Measurements from ENCODE around the gene LRRC8E.
A peak's percentile ranks its signal among the peaks of the same experiment; 100 is the strongest.

Gene LRRC8E

DNA sequence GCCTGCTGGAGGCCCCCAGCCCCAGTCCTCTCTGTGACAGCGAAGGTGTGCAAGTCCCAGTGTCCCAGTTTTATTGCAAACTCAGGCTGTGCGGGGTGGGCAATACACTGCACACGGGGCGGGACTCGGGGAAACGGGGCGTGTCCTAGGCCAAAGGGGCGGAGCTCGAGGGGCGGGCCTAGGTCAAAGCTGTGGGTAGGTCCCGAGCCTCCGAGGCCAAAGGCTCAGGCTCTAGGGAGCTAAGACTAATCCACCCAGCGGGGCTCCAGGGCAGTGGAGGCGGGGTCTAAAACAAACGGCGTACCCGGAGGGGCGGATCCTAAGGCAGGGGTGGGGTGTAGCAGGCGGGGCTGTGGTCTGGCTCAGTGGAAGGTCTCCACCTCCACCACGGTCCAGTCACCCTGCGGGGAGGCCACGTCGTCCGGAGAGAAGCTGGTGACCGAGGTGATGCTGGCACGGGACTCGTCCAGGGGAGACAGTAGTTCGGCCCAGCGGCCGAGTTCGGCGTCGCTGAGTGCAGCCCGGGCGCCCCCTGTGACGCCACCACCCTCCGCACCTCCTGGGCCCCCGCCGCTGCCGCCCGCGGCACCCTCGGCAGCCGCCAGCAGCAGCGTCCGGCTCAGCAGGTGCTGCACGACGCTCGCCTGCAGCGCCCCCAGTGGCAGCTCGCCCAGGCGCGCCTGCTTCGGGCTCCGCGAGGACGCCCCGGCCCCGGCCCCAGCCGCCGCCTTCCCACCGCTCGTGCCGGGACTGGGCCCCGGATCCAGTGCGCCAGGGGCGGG lies 19.4 kb upstream of the LRRC8E start:
- peak; percentile 87 for DNase-seq

DNA sequence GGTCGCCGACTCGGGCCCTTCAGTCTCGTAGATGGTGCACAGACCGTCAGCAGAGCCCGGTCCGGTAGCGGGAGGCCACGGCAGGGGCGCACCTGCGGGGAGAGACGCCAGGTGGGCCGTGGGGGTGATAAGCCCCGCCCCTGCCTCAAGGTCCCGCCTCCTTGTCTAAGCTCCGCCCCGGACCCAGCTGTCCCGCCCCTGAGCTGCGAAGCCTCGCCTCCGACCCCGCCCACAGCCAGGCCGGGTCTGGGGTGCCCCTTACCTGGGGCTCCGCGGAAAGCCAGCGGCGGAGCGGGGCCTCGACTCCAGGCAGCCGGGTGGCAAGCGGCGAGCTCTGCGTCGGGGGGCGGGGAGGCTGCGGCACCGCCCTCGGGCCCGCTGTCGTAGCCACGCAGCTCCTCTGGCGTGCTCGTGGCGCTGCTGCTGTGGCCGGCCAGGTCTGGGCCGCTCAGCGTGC lies 18.8 kb upstream of the LRRC8E start:
- peak; percentile 73 for DNase-seq

DNA sequence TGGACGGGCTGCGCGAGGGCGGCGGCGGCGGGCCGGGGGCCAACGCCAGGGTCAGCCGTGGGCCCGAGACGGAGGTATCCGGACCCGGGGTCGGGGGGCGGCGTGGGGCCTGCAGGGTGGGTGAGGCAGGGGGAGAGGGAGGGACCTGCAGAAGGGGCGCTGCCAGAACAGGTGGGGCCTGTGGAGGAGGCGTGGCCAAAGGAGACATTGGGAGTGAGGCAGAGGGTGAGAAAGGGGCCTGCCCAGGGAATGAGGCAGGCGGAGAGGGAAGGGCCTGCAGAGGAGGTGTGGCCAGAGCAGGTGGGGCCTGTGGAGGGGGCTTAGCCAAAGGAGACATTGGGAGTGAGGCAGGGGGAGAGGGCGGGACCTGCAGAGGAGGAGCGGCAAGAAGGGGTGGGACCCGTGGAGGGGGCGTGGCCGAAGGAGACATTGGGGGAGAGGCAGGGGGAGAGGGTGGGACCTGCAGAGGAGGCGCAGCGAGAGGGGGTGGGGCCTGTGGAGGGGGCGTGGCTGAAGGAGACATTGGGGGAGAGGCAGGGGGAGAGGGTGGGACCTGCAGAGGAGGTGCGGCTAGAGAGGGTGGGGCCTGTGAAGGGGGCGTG lies 18.3 kb upstream of the LRRC8E start:
- DNase-seq: peak; percentile 66

DNA sequence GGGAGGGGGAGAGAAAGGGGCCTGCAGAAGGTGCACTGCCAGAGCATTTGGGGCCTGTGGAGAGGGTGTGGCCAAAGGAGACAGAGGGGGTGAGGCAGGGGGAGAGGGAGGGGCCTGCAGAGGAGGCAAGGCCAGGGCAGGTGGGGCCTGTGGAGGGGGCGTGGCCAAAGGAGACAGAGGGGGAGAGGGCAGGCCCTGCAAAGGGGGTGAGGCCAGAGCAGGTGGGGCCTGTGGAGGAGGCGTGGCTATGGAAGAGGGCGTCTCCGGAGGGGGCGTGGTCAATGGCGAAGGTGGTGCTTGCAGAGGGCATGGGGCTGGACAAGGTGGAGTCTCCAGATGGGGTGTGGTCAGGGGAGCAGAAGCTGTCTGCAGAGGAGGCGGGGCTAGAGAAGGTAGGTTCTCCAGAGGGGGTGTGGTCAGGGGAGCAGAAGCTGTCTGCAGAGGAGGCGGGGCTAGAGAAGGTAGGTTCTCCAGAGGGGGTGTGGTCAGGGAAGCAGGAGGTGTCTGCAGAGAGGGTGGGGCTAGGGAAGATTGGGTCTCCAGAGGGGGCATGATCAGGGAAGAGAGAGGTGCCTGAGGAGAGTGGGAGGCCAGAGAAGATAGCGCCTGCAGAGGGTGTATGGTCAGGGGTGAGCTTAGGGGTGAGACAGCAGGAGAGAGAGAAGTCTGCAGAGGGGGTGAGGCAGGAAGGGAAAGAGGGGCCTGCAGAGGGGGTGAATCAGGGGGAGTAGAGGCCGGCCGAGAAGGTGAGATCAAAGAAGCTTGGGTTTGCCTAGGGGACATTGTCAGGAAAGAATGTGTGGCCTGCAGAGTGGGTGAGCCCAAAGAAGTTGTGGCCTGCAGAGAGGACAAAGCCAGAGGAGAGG lies 17.5 kb upstream of the LRRC8E start:
- DNase-seq: peak; percentile 57

DNA sequence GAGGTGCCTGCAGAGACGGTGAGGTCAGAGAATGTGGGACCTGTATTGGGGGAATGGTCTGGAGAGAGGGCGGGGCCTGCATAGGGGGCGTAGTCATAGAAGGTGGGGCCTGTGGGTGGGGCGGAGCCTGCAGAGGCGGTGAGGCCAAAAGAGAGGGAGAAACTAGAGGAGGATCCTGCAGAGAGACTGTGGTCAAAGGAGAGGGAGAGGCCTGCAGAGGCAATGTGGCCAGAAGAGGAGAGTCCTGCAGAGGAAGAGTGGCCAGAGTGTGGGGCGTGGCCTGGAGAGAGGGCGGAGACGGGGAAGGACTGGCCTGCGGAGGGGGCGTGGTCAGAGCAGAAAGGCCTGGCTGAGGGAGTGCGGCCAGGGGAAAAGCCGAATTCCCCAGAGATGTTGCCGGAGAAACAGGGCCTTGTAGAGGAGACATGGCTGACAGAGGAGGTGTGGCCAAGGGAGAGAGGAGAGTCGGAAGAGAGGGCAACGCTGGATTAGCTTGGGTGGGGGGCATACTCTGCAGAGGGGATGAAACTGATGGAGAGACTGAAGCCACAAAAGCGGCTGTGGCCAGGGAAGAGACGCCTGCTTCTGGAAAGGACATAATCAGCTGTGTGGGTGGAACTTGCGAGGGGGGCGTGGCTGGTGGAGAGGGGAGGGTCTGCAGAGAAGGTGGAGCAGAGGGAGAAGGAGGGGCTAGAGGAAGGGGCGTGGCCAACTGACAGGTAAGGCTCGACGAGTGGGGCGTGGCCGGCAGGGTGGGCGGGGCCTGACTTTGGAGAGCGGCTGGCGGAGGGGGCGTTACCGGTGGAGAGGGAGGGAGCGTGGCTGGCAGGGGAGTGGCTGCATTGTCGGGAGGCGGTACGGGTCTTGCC lies 16.6 kb upstream of the LRRC8E start:
- peak; percentile 86 for DNase-seq

DNA sequence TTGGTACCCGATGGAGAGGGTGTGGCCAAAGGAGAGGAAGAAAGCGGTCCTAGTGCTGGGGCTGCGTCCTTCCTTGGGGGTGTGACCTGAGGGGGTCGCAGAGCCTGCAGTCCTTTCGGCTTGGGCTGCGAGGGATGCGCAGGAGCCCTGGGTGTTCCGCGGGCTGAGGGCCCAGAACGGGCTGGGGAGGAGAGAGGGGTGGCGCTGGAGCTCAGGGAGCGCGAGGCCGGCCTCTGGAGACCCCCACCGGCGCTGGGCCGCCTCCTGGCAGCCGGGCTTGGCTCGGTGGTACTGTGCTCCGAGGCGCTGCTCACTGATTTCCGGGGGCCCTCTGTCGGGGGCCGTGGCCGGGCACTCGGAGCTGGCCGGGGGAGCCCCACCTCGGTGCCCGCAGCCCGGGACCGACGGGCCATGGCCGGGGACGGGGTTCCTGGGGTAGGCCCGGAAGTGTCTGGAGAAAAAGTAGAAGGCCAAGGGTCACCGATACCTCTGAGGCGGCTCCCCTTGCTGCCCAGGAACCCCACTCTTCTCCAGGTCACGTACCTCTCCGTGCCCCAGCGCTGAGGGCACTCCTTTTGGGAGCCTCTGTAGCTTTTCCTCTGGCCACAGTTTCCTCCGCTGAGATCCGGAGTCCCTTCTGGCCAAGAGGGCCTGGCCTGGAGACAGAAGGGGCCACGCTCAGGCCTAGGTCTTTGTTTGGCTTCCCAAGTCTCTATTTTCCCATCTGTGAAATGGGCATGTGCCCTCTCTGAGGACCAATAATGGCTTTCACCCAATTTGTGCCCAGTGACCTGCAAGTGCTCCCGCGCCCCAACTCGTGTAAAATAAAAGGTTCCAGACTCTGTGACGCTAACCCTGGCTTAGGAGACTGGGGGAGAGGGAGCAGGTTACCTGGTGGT lies 15.8 kb upstream of the LRRC8E start:
- no peak for DNase-seq

DNA sequence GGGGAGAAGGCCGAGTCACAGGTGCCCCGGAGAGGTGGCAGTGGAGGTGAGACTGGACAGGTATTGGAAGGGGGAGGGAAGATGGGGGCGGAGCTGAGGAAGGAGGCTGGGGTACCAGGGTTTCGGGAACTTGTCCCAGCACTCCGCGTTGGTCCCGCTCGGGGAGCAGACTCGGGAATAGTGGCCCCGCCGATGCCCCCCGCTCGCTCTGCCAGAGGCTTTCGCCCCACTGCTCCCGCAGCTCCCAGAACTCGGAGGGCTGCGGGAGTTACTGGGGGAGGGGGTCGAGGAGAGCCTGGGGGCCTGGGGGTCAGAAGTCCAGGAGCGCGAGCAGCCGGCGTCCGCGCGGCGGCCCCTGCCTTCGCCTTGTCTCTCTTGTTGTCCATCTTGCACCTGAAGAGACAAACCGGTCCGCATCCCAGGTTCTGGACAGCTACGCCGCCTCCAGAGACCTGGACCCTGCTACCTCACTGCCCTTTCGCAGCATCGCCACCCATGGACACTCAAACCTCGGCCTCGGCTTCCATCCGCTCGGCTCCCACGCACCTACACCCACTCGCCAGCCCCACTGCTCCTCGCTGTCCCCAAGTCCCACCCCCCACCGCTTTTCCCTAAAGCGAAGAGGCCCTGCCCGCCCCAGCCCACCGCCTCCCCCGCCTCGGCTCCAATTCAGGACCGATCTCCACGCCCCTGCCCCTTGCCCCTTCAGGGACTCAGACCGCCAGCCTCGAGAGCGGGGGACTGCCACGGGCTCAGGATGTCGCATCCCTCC lies 14.8 kb upstream of the LRRC8E start:
- DNase-seq: no peak

DNA sequence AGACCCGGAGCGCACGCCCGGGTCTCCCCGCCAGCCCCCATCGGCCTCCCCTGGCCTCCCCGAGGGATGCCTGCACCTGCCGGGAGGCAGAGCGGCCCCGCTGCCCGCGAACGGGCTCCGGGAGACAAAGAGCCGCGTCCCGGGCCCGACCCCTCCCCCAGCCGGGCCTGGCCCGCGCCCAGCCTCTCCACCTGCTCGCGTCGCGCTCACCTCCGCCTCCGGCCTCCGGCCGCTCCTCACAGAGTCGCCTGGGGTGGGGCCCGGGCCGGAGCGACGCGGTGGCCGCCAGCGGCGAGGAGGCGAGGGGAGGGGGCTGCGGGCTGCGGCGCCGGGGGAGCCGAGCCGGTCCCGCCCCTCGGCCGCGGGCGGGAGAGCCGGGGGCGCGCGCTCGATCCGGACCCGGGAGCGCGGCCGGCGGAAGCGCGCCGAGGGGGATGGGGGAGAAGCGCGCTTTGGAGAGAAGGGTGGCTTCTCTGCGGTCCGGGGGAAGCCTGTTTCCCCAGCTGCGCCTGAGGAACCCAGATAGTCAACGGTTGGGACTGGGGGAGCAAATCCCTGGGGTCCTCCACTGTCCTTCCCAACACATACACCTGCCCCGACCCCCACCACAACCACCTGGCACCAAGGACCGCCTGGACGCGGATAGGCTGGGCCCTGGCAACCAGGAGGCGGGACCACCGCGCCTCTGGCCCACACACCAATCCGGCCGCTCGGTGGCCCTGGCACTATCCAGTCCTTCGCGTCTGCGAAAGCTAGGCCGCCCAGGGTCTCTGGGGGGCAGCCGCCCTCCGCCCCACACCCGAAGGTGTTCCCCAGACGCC lies 14.0 kb upstream of the LRRC8E start, which contains the start of gene PRR36:
Gene PRR36 (minus strand): TSS at position 315 of the 821 bp plus-strand sequence. CDS start 701 bp downstream, outside the sequence.
- peak; percentile 42 for DNase-seq

DNA sequence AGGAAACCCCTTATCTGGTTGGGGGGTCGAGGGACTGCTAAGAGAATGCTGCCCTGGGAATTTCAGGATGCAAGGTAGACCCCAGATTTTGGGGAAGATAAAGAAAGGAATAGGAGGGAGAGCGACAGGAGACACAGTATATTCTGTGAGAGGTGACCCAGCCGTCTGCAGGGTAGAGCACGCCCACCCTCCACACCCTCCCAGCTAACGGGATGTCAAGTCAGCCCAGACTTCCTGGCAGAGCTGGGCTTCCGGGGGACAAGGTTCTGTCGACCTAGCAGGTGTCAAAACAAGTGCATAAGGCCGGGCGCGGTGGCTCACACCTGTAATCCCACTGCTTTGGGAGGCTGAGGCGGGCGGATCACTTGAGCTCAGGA lies 13.4 kb upstream of the LRRC8E start:
- DNase-seq: no peak

DNA sequence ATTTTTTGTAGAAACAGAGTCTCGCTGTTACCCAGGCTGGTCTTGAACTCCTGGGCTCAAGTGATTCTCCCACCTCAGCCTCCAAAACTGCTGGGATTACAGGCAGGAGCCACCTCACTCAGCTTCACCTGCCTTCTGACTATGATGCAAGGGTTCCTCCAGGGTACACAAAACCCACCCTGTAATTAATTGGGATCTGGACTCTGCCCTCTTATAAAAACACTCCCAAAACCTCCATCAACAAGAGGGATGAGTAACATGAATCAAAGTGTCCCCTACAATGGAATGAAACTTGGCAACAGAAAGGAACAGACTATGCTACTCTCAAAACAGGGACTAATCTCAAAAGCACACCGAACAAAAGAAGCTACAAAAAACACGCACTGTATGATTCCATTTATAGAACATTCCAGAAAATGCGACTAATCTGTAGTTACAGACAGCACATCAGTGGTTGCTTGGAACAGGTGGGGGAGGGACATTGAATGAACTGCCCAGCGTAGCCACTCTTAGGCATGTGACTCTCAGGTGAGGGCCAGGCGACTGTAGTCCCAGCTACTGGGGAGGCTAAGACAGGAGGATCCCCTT lies 11.0 kb upstream of the LRRC8E start:
- no peak for DNase-seq

DNA sequence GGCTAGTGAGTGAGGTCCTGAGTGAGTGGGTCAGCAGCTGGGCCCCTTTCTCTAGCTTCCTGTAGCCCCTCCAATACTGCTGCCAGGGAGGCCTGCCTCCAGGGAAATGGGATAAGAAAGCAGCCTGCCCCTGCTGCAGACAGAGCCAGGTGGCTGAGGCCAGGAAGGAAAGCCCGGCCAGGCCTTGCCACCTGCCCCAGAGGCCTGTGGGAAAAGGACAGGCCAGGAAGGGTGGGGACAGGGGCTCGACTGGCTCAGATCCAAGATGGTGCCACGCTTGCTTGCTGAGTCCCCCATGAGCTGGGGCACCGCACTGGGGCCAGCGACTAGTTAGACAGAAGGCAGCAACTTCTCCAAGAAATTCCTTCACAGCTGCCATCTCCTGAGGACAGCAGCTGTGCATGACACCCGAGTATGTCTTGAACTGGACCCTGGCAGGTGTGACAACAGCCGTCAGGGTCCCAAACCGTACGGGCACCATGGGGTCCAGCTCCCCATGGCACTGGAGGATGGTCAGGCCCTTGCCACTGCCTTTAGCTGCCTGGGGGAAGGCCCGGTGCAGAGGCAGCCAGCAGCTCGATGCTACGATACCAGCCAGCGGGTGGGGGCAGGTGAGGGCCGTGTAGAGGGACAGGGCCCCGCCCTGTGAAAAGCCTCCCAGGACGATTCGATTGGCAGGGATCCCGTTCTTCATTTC lies 9.1 kb upstream of the LRRC8E start:
- no peak for DNase-seq

DNA sequence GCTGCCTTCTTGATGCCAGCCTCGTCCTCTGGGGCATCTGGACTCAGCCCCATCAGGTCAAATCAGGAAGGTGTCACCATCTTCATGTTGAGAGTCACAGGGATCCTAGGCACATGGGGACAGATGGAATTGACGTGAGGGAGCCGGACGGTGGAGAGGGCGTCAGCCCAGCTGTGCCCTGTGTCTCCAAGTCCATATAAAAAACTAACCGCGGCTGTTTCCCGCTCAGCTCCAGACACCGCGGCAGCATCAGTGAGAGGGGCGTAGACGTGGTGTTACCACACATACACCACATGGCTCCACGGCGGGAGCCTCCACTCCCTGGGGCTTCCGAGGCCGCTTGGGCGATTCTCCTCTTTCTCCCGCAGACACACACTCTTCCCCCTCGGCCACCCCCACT lies 8.5 kb upstream of the LRRC8E start:
- DNase-seq: no peak

DNA sequence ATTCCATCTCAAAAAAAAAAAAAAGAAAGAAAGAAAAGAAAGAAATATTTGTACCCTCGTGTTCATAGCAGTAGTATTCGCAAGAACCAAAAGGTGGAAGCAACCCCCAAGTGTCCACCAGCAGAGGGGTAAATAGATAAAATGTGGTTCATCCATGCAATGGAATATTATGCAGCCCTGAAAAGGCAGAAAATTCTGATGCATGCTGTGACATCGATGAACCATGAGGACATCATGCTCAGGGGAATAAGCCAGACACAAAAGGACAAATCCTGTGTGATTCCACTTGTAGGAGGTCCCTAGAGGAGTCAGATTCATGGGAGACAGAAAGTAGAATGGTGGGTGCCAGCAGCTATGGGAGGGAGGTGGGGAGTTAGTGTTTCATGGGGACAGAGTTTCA lies 6.4 kb upstream of the LRRC8E start:
- DNase-seq: no peak

DNA sequence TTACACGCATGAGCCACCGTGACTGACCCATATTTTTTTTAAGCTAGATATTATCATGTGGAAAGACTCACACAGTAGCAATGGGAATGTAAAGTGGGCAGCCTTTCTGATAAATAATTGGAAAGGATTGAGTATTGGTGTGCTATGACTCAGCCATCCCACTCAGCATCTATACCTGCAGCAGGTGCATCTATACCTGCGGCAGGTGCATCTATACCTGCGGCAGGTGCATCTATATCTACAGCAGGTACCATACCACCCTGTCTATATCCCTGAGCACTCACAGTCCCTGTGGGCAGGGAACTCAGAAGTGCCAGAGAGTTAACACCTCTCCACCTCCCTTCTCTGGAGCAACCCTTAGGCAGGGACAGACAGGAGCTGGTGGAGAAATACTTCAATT lies 5.2 kb upstream of the LRRC8E start:
- no peak for DNase-seq

DNA sequence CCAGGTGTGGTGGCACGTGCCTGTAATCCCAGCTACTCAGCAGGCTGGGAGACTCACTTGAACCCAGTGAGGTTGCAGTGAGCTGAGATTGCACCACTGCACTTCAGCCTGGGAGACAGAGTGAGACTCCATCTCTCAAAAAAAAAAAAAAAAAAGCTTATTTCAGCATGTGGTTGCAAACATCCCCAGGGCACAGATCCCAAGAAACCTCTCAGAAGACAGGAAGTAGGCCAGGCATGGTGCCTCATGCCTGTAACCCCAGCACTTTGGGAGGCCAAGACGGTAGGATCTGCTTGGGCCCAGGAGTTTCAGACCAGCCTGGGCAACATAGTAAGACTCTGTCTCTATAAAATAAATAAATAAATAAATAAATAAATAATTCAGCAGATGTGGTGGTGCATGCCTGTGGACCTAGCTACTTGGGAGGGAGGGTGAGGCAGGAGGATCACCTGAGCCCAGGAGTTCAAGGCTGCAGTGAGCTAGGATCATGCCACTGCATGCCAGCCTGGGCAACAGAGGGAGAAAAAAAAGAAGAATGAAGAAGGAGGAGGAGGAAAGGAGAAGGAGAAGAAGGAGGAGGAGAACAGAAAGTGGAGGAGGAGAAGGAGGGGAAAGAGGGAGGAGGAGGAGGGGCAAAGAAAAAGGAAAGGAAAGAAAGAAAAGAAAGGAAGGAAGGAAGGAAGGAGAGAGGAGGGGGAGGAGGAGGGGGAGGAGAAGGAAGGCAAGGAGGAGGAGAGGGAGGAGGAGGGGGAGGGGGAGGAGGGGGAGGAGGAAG lies 4.3 kb upstream of the LRRC8E start:
- no peak for DNase-seq

DNA sequence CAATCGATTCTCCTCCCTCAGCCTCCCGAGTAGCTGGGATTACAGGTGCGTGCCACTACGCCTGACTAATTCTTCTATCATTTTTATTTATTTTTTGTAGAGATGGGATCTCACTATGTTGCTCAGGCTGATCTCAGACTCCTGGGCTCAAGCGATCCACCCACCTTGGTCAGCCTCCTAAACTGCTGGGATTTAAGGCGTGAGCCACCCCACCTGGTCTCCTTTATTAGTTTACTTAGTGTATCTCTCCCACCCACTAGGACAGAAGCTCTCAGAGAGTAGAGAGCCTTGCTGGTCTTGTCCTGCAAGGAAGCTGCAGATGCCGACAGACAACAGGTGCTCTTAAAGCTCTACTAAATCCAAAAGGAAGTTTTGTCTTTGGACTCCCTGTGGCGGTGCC lies 2.5 kb upstream of the LRRC8E start:
- no peak for DNase-seq

DNA sequence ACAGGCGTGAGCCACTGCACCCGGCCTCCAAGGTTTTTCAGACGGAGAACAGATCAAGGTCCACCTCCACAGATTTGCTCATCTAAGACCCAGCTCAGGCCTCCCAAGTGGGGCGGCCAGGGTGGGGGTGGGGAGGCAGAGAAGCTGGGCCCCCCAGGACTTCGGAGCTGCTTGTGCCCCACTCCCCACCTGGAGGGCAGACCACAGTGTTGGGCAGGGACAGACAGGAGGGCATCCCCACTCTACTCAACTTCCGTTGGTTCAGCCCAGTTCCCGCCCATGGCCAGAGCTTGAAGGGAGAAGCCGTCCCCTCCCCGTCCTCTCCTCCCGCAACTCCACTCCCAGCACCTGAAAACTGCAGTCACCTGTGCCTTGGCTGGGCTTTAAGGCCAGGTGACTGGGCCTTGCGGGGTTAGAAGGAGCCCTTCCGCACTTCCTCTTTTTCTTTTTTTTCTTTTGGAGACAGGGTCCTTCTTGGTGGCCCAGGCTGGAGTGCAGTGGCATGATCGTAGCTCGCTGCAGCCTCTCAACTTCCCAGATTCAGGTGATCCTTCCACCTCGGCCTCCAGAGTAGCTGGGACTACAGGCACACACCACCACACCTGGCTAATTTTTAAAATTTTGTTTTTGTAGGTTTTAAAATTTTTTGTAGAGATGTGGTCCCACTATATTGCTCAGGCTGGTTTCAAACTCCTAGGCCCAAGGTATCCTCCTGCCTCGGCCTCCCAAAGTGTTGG lies 734 bp upstream of the LRRC8E start:
- no peak for DNase-seq

Data from activated naive CD4-positive, alpha-beta T cell treated with anti-CD3 and anti-CD28 coated beads, Interleukin-2, amount 50 U/mL, for 16 hours (primary cell).